GM18858 (cell line): ENCODE data around the gene DPM3.
"Not testable (repeated sequence)": the region's sequence is repeated elsewhere in the genome, so short reads cannot be mapped to it uniquely, and the experiment has no call there.

Source experiments
- ATAC-seq: cut with Tn5 transposase; IDR thresholded peaks from one replicate; pipeline ENCODE4 v1.9.1; 2021; ENCODE audit not compliant: unreplicated experiment

The DPM3 gene

GRCh38 chr1:155139895-155140629 is at the start of gene DPM3:
Gene DPM3, minus strand, starts transcription at chr1:155140531. Its CDS starts 291 bp downstream, at chr1:155140240.
- ATAC-seq: no peak

- ATAC-seq: not testable (repeated sequence)
Measured at GRCh38 chr1:155189926-155190325, 49.6 kb upstream of the DPM3 start.

- ATAC-seq: no peak
Measured at GRCh38 chr1:155188268-155188667, 47.9 kb upstream of the DPM3 start.

- ATAC-seq: no peak
Measured at GRCh38 chr1:155187456-155187891, 47.1 kb upstream of the DPM3 start.

- no peak for ATAC-seq
Measured at GRCh38 chr1:155186794-155187455, 46.6 kb upstream of the DPM3 start.

- ATAC-seq: no peak
Measured at GRCh38 chr1:155186067-155186793, 45.9 kb upstream of the DPM3 start.

GRCh38 chr1:155185783-155186066 is 45.4 kb upstream of the DPM3 start:
- ATAC-seq: no peak

GRCh38 chr1:155184835-155185782 is 44.8 kb upstream of the DPM3 start:
- ATAC-seq: peak; percentile 66

- ATAC-seq: no peak
Measured at GRCh38 chr1:155184351-155184811, 44.0 kb upstream of the DPM3 start.

GRCh38 chr1:155183775-155184221 is 43.5 kb upstream of the DPM3 start:
- ATAC-seq: no peak

GRCh38 chr1:155182052-155182550 is 41.8 kb upstream of the DPM3 start:
- ATAC-seq: no peak

GRCh38 chr1:155181371-155182051 is 41.2 kb upstream of the DPM3 start:
- no peak for ATAC-seq

- ATAC-seq: no peak
Measured at GRCh38 chr1:155179112-155180031, 39.0 kb upstream of the DPM3 start.

GRCh38 chr1:155178441-155179111 is 38.2 kb upstream of the DPM3 start:
- ATAC-seq: no peak

GRCh38 chr1:155177918-155178281 is 37.6 kb upstream of the DPM3 start:
- no peak for ATAC-seq

GRCh38 chr1:155177192-155177917 is 37.0 kb upstream of the DPM3 start:
- ATAC-seq: no peak

GRCh38 chr1:155176544-155177071 is 36.3 kb upstream of the DPM3 start:
- peak; percentile 34 for ATAC-seq
